Lower lobe of right lung (tissue), 2 donors: ENCODE data around the gene SIN3B. TPM values are rescaled to one million over a fixed set of nuclear protein-coding genes. Genes with fewer than 3 reads are reported as not detected.
A peak's percentile ranks its signal among the peaks of the same experiment; 100 is the strongest.

Experiments
- ATAC-seq, 2 donors: fragments of 200-7000 bp; cut with Tn5 transposase; one replicate each; pipeline ENCODE4 v1.9.1; 2020 to 2022; ENCODE audit warnings: mild to moderate bottlenecking in 2 of 2, moderate library complexity in 2 of 2
- DNase-seq: peaks from one replicate; pipeline ENCODE4 v3.0.0-alpha.2; 2020
- H3K27ac ChIP-seq: fragments of 200-600 bp; one replicate; pipeline ENCODE4 v1.8.0; 2022
- H3K27me3 ChIP-seq: fragments of 200-600 bp; one replicate; pipeline ENCODE4 v1.8.0; 2022; ENCODE audit warnings: low read depth
- H3K36me3 ChIP-seq: fragments of 200-600 bp; one replicate; pipeline ENCODE4 v1.8.0; 2022; ENCODE audit warnings: mild to moderate bottlenecking
- H3K4me1 ChIP-seq: fragments of 200-600 bp; one replicate; pipeline ENCODE4 v1.8.0; 2022
- H3K4me3 ChIP-seq: fragments of 200-600 bp; one replicate; pipeline ENCODE4 v1.8.0; 2022; ENCODE audit warnings: mild to moderate bottlenecking
- H3K9me3 ChIP-seq: fragments of 200-600 bp; one replicate; pipeline ENCODE4 v1.8.0; 2022
- CTCF ChIP-seq: fragments of 200-600 bp; IDR thresholded peaks from one replicate; pipeline ENCODE4 v1.8.0; 2022; ENCODE audit warnings: antibody characterized with exemption, mild to moderate bottlenecking
- intact Hi-C: fragments of 100-400 bp; cut with DNase I; formaldehyde crosslinking; loops from one replicate; pipeline ENCODE4 v1.11.0; 2022
- long read RNA-seq: library from polyadenylated mRNA; unstranded; transcript quantifications from one replicate; pipeline ENCODE4 v2.0.0, GENCODE V29; 2021
- total RNA-seq: library from RNA; stranded (reverse); fragmentation: NEBNext Ultra II Directional; extraction: Animal tissue kit (Norgen Biotek cat#: 25700); gene quantifications from one replicate; pipeline ENCODE4 v1.2.1, GENCODE V29; 2021
- donor health status: DM: no; HTN: yes; CAD: no; lungs with severe emphysema.

Gene SIN3B
- 56.6 TPM for total RNA-seq
- long read RNA-seq, full-length matches to known transcripts, result 12 of 36 reads
- long read RNA-seq, partial matches to known transcripts, result 13 of 36 reads
- long read RNA-seq, other reads (novel, unspliced or antisense), result 11 of 36 reads

- peak; percentile 94 to 96 for ATAC-seq
- intact Hi-C loops, result no loop called here
- Histone ChIP-seq H3K36me3 (peaks cover 33% of the 10 kb centered on the region), H3K9me3 (no peaks in the 10 kb centered on the region), H3K4me1 (peaks cover 27% of the 10 kb centered on the region), H3K4me3 (peak within 1 kb of the TSS; percentile 76), H3K27ac (peak within 1 kb of the TSS; percentile 77), H3K27me3 (no peaks in the 10 kb centered on the region)
- DNase-seq, result peak; percentile 86
- no peak for TF ChIP-seq CTCF
These were observed at the start of gene SIN3B for GRCh38 chr19:16829010-16829821. Gene SIN3B, plus strand, starts transcription at chr19:16829398. Its CDS starts 23 bp downstream, at chr19:16829421.

- no peak for TF ChIP-seq CTCF
- DNase-seq (no peak), ATAC-seq (no peak)
- Histone ChIP-seq H3K9me3 (no peaks in the 10 kb centered on the region), H3K4me3 (no peak overlapping the region), H3K36me3 (no peaks in the 10 kb centered on the region), H3K27me3 (no peaks in the 10 kb centered on the region), H3K27ac (no peak overlapping the region), H3K4me1 (no peaks in the 10 kb centered on the region)
- intact Hi-C loops, result no loop called here
These were observed 49.5 kb upstream of the SIN3B start for GRCh38 chr19:16779539-16780163.

GRCh38 chr19:16782719-16783118 is 46.5 kb upstream of the SIN3B start:
- no peaks in the 10 kb centered on the region for H3K27me3 ChIP-seq

GRCh38 chr19:16788479-16788878 is 40.7 kb upstream of the SIN3B start:
- H3K36me3 ChIP-seq, result no peaks in the 10 kb centered on the region
- ATAC-seq (no peak), DNase-seq (no peak)
- no peaks in the 10 kb centered on the region for H3K4me1 ChIP-seq
- H3K27ac ChIP-seq, result no peak overlapping the region
- peaks cover 25% of the 10 kb centered on the region for H3K9me3 ChIP-seq
- TF ChIP-seq CTCF, result no peak
- no peak overlapping the region for H3K4me3 ChIP-seq
- no peaks in the 10 kb centered on the region for H3K27me3 ChIP-seq
- intact Hi-C loops, result no loop called here

More at GRCh38 chr19:16782719-16783118, 46.5 kb upstream of the SIN3B start:
- DNase-seq, result no peak
- intact Hi-C loops, result no loop called here
- Histone ChIP-seq H3K27ac (no peak overlapping the region), H3K4me1 (no peaks in the 10 kb centered on the region), H3K9me3 (no peaks in the 10 kb centered on the region), H3K36me3 (no peaks in the 10 kb centered on the region), H3K4me3 (no peak overlapping the region)
- no peak for TF ChIP-seq CTCF
- ATAC-seq, result no peak

- no peak overlapping the region for H3K4me3 ChIP-seq
- no peaks in the 10 kb centered on the region for H3K36me3 ChIP-seq
- intact Hi-C loops, result no loop called here
- no peak for TF ChIP-seq CTCF
- ATAC-seq (no peak), DNase-seq (no peak)
- H3K27ac ChIP-seq, result no peak overlapping the region
- no peaks in the 10 kb centered on the region for H3K27me3 ChIP-seq
- no peaks in the 10 kb centered on the region for H3K4me1 ChIP-seq
- peaks cover 25% of the 10 kb centered on the region for H3K9me3 ChIP-seq
These were observed 40.0 kb upstream of the SIN3B start for GRCh38 chr19:16789238-16789637.
